Measurements from ENCODE around the gene CASKIN2. TPM values are rescaled to one million over a fixed set of nuclear protein-coding genes. Genes with fewer than 3 reads are reported as not detected.

Gene CASKIN2
- total and polyA plus RNA-seq, 2 donors: 11.1 to 29.1 TPM

GRCh38 chr17:75490953-75491649 is 24.2 kb downstream of the CASKIN2 start:
- 90% methylated on average over 19 of the region's 19 CpGs for whole genome bisulfite sequencing
- H3K36me3 ChIP-seq (ENCODE audit: insufficient read depth): peaks cover 2% of the 10 kb centered on the region
- H3K27ac ChIP-seq (ENCODE audit: low read depth): no peak overlapping the region
- DNase-seq (ENCODE audit: extremely low spot score): no peak
- H3K4me3 ChIP-seq (ENCODE audit: low read depth, low read length): no peak overlapping the region
- no peaks in the 10 kb centered on the region for H3K4me1 ChIP-seq (ENCODE audit: insufficient read depth)

- Histone ChIP-seq H3K4me3 (ENCODE audit: low read depth, low read length) (no peak overlapping the region), H3K36me3 (ENCODE audit: insufficient read depth) (peaks cover 2% of the 10 kb centered on the region), H3K4me1 (ENCODE audit: insufficient read depth) (no peaks in the 10 kb centered on the region), H3K27ac (ENCODE audit: low read depth) (no peak overlapping the region)
- DNase-seq (ENCODE audit: extremely low spot score): no peak
- 83% methylated on average over 14 of the region's 14 CpGs for WGBS
Observed at GRCh38 chr17:75490173-75490743, 25.1 kb downstream of the CASKIN2 start.

GRCh38 chr17:75489511-75489955 is 25.8 kb downstream of the CASKIN2 start:
- Histone ChIP-seq H3K4me1 (ENCODE audit: insufficient read depth) (no peaks in the 10 kb centered on the region), H3K36me3 (ENCODE audit: insufficient read depth) (peaks cover 2% of the 10 kb centered on the region), H3K4me3 (ENCODE audit: low read depth, low read length) (no peak overlapping the region), H3K27ac (ENCODE audit: low read depth) (no peak overlapping the region)
- no peak for DNase-seq (ENCODE audit: extremely low spot score)
- WGBS: 83% methylated on average over 14 of the region's 14 CpGs

GRCh38 chr17:75488693-75489510 is 26.4 kb downstream of the CASKIN2 start:
- Histone ChIP-seq H3K27ac (ENCODE audit: low read depth) (no peak overlapping the region), H3K36me3 (ENCODE audit: insufficient read depth) (peaks cover 2% of the 10 kb centered on the region), H3K4me1 (ENCODE audit: insufficient read depth) (no peaks in the 10 kb centered on the region), H3K4me3 (ENCODE audit: low read depth, low read length) (no peak overlapping the region)
- WGBS: 92% methylated on average over 24 of the region's 24 CpGs
- no peak for DNase-seq (ENCODE audit: extremely low spot score)

- Histone ChIP-seq H3K4me3 (ENCODE audit: low read depth, low read length) (no peak overlapping the region), H3K27ac (ENCODE audit: low read depth) (no peak overlapping the region), H3K36me3 (ENCODE audit: insufficient read depth) (no peaks in the 10 kb centered on the region), H3K4me1 (ENCODE audit: insufficient read depth) (no peaks in the 10 kb centered on the region)
- 68% methylated on average over 12 of the region's 12 CpGs for WGBS
- no peak for DNase-seq (ENCODE audit: extremely low spot score)
Observed at GRCh38 chr17:75487351-75488070, 27.8 kb downstream of the CASKIN2 start.

- no peak for DNase-seq (ENCODE audit: extremely low spot score)
- Histone ChIP-seq H3K27ac (ENCODE audit: low read depth) (no peak overlapping the region), H3K4me3 (ENCODE audit: low read depth, low read length) (no peak overlapping the region), H3K36me3 (ENCODE audit: insufficient read depth) (no peaks in the 10 kb centered on the region), H3K4me1 (ENCODE audit: insufficient read depth) (no peaks in the 10 kb centered on the region)
- 86% methylated on average over 5 of the region's 5 CpGs for WGBS
Observed at GRCh38 chr17:75486951-75487350, 28.4 kb downstream of the CASKIN2 start.

- no peak for DNase-seq (ENCODE audit: extremely low spot score)
- no peak overlapping the region for H3K27ac ChIP-seq (ENCODE audit: low read depth)
- H3K4me3 ChIP-seq (ENCODE audit: low read depth, low read length): no peak overlapping the region
- WGBS: 92% methylated on average over 14 of the region's 14 CpGs
- H3K4me1 ChIP-seq (ENCODE audit: insufficient read depth): no peaks in the 10 kb centered on the region
- H3K36me3 ChIP-seq (ENCODE audit: insufficient read depth): no peaks in the 10 kb centered on the region
Observed at GRCh38 chr17:75486151-75486550, 29.2 kb downstream of the CASKIN2 start.

GRCh38 chr17:75485688-75486087 is 29.6 kb downstream of the CASKIN2 start:
- no peak for DNase-seq (ENCODE audit: extremely low spot score)
- H3K4me1 ChIP-seq (ENCODE audit: insufficient read depth): no peaks in the 10 kb centered on the region
- WGBS: 91% methylated on average over 12 of the region's 12 CpGs
- no peak overlapping the region for H3K4me3 ChIP-seq (ENCODE audit: low read depth, low read length)
- no peaks in the 10 kb centered on the region for H3K36me3 ChIP-seq (ENCODE audit: insufficient read depth)
- no peak overlapping the region for H3K27ac ChIP-seq (ENCODE audit: low read depth)

GRCh38 chr17:75482098-75482942 is 33.0 kb downstream of the CASKIN2 start:
- no peaks in the 10 kb centered on the region for H3K36me3 ChIP-seq (ENCODE audit: insufficient read depth)
- H3K4me3 ChIP-seq (ENCODE audit: low read depth, low read length): no peak overlapping the region
- no peak for DNase-seq (ENCODE audit: extremely low spot score)
- no peaks in the 10 kb centered on the region for H3K4me1 ChIP-seq (ENCODE audit: insufficient read depth)
- no peak overlapping the region for H3K27ac ChIP-seq (ENCODE audit: low read depth)
- 91% methylated on average over 16 of the region's 16 CpGs for WGBS

- Histone ChIP-seq H3K4me1 (ENCODE audit: insufficient read depth) (no peaks in the 10 kb centered on the region), H3K27ac (ENCODE audit: low read depth) (no peak overlapping the region), H3K4me3 (ENCODE audit: low read depth, low read length) (no peak overlapping the region), H3K36me3 (ENCODE audit: insufficient read depth) (no peaks in the 10 kb centered on the region)
- DNase-seq (ENCODE audit: extremely low spot score): no peak
- WGBS: 54% methylated on average over 13 of the region's 13 CpGs
Observed at GRCh38 chr17:75481194-75482068, 33.9 kb downstream of the CASKIN2 start.

GRCh38 chr17:75480281-75480680 is 35.1 kb downstream of the CASKIN2 start:
- no peaks in the 10 kb centered on the region for H3K36me3 ChIP-seq (ENCODE audit: insufficient read depth)
- no peak overlapping the region for H3K27ac ChIP-seq (ENCODE audit: low read depth)
- H3K4me1 ChIP-seq (ENCODE audit: insufficient read depth): no peaks in the 10 kb centered on the region
- H3K4me3 ChIP-seq (ENCODE audit: low read depth, low read length): no peak overlapping the region
- DNase-seq (ENCODE audit: extremely low spot score): no peak
- 95% methylated on average over 6 of the region's 6 CpGs for WGBS

- Histone ChIP-seq H3K4me1 (ENCODE audit: insufficient read depth) (no peaks in the 10 kb centered on the region), H3K36me3 (ENCODE audit: insufficient read depth) (no peaks in the 10 kb centered on the region), H3K27ac (ENCODE audit: low read depth) (no peak overlapping the region), H3K4me3 (ENCODE audit: low read depth, low read length) (no peak overlapping the region)
- 66% methylated on average over 7 of the region's 7 CpGs for WGBS
- DNase-seq (ENCODE audit: extremely low spot score): no peak
Observed at GRCh38 chr17:75478508-75478907, 36.8 kb downstream of the CASKIN2 start.
